ENCODE measurements around the gene SPIRE2. TPM values are rescaled to one million over a fixed set of nuclear protein-coding genes. Genes with fewer than 3 reads are reported as not detected.
"Not testable (repeated sequence)": the region's sequence is repeated elsewhere in the genome, so short reads cannot be mapped to it uniquely, and the experiment has no call there.

Gene SPIRE2
- total RNA-seq, 1 experiment from 2014 or later: 1.0 TPM

- H3K36me3 ChIP-seq (ENCODE audit: insufficient read depth, low read length); DNase-seq; H3K4me2 ChIP-seq (ENCODE audit: low read depth, low read length, poor library complexity, severe bottlenecking); H4K20me1 ChIP-seq (ENCODE audit: insufficient read depth, low read depth, low read length); H3K9me2 ChIP-seq (replicated peaks; ENCODE audit: insufficient read depth, low read length); H3K27ac ChIP-seq (ENCODE audit: low read length); H3K9ac ChIP-seq (ENCODE audit: low read length); H2AFZ ChIP-seq (ENCODE audit: low read length); H3K9me3 ChIP-seq (ENCODE audit: low read length); H3K4me3 ChIP-seq (ENCODE audit: low read length); H3K27me3 ChIP-seq (ENCODE audit: low read length): not testable (repeated sequence)
- H3K4me1 ChIP-seq (ENCODE audit: low read length): peaks cover 40% of the 10 kb centered on the region
- H3K79me2 ChIP-seq (ENCODE audit: low read length): peaks cover 21% of the 10 kb centered on the region
These were observed 9.3 kb upstream of the SPIRE2 start for GRCh38 chr16:89818851-89819403.

DNA sequence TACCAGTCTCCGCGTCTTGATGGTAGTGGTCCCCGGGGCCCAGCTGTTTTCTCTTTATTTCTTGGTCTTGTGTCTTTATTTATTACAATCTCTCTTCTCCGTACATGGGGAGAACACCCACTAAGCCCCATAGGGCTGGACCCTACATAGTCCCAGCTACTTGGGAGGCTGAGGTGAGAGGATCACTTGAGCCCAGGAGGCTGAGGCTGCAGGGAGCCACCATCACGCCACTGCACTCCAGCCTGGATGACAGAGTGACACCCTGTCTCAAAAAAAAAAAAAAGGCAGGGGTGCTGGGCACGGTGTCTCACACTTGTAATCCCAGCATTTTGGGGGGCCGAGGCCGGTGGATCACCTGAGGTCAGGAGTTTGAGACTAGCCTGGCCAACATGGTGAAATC is 8.8 kb upstream of the SPIRE2 start:
- H3K79me2 ChIP-seq (ENCODE audit: low read length): peaks cover 16% of the 10 kb centered on the region
- not testable (repeated sequence) for H3K36me3 ChIP-seq (ENCODE audit: insufficient read depth, low read length); DNase-seq; H3K4me3 ChIP-seq (ENCODE audit: low read length); H3K9me2 ChIP-seq (replicated peaks; ENCODE audit: insufficient read depth, low read length); H3K9ac ChIP-seq (ENCODE audit: low read length); H3K4me2 ChIP-seq (ENCODE audit: low read depth, low read length, poor library complexity, severe bottlenecking); H3K27me3 ChIP-seq (ENCODE audit: low read length); H2AFZ ChIP-seq (ENCODE audit: low read length); H3K9me3 ChIP-seq (ENCODE audit: low read length); H4K20me1 ChIP-seq (ENCODE audit: insufficient read depth, low read depth, low read length); H3K27ac ChIP-seq (ENCODE audit: low read length)
- peaks cover 35% of the 10 kb centered on the region for H3K4me1 ChIP-seq (ENCODE audit: low read length)

- Histone ChIP-seq H3K9me3 (ENCODE audit: low read length) (no peaks in the 10 kb centered on the region), H3K4me1 (ENCODE audit: low read length) (peaks cover 22% of the 10 kb centered on the region), H3K4me2 (ENCODE audit: low read depth, low read length, poor library complexity, severe bottlenecking) (no peak overlapping the region), H3K9me2 (replicated peaks; ENCODE audit: insufficient read depth, low read length) (no peaks in the 10 kb centered on the region), H4K20me1 (ENCODE audit: insufficient read depth, low read depth, low read length) (no peaks in the 10 kb centered on the region), H3K4me3 (ENCODE audit: low read length) (no peak overlapping the region), H3K36me3 (ENCODE audit: insufficient read depth, low read length) (no peaks in the 10 kb centered on the region), H2AFZ (ENCODE audit: low read length) (no peak overlapping the region), H3K27ac (ENCODE audit: low read length) (no peak overlapping the region), H3K27me3 (ENCODE audit: low read length) (no peaks in the 10 kb centered on the region), H3K9ac (ENCODE audit: low read length) (peak overlapping the region; percentile 15; the same call in 1 of the 2 replicates), H3K79me2 (ENCODE audit: low read length) (no peaks in the 10 kb centered on the region)
- DNase-seq: no peak
These were observed 6.7 kb upstream of the SPIRE2 start for GRCh38 chr16:89821438-89822187.

DNA sequence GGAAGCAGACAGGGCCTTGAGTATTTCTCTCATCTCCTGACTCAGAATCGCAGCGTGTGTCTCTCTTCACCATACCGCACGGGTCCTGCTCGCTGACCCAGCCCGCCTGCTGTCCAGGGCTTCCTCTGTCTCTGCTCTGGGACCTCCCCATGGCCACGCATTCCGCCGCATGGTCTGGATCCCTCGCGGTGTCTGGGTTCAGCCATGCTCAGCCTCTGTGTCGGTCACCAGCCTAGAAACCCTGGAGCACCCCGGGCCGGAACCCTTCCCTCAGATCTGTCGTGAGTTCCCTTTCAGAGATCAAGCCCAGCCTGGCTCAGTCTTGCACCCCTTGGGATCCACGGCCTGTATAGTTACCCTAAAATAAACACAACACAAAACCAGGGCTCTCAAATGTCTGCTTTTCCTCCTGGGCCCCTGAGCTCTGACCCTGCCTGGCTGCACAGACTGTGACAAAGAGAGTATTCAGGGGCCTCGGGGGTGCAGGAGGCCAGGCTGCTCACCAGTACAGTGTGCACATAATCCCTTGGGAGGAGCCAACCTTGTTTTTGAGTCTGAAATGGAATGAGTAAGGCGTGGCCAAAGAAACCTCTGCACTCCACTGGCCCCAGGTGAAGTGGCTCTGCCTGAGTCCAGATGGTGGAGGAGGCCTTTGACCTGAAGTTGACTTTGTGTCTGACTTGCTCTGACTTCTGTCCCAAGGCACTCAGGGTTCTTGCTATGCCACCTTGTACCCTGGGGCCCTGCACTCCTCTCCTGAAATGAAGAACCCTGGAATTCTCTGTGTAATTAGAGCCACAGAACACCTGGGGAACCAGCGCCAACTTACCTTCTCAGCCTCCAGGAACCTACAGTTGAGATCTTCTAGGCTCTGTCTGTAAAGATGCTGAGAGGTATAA is 5.8 kb upstream of the SPIRE2 start:
- no peaks in the 10 kb centered on the region for H3K9me3 ChIP-seq (ENCODE audit: low read length)
- no peak overlapping the region for H2AFZ ChIP-seq (ENCODE audit: low read length)
- no peaks in the 10 kb centered on the region for H3K79me2 ChIP-seq (ENCODE audit: low read length)
- no peak overlapping the region for H3K4me2 ChIP-seq (ENCODE audit: low read depth, low read length, poor library complexity, severe bottlenecking)
- H3K9ac ChIP-seq (ENCODE audit: low read length): peak overlapping the region; percentile 15; the same call in 1 of the 2 replicates
- no peak overlapping the region for H3K27ac ChIP-seq (ENCODE audit: low read length)
- H3K27me3 ChIP-seq (ENCODE audit: low read length): no peaks in the 10 kb centered on the region
- H4K20me1 ChIP-seq (ENCODE audit: insufficient read depth, low read depth, low read length): no peaks in the 10 kb centered on the region
- H3K4me3 ChIP-seq (ENCODE audit: low read length): no peak overlapping the region
- H3K9me2 ChIP-seq (replicated peaks; ENCODE audit: insufficient read depth, low read length): no peaks in the 10 kb centered on the region
- DNase-seq: peak; percentile 73
- H3K36me3 ChIP-seq (ENCODE audit: insufficient read depth, low read length): no peaks in the 10 kb centered on the region
- H3K4me1 ChIP-seq (ENCODE audit: low read length): peaks cover 20% of the 10 kb centered on the region

GRCh38 chr16:89823087-89823823 is 5.0 kb upstream of the SPIRE2 start:
- no peak for DNase-seq
- Histone ChIP-seq H3K9ac (ENCODE audit: low read length) (no peak overlapping the region), H3K27ac (ENCODE audit: low read length) (no peak overlapping the region), H3K79me2 (ENCODE audit: low read length) (no peaks in the 10 kb centered on the region), H3K27me3 (ENCODE audit: low read length) (no peaks in the 10 kb centered on the region), H3K36me3 (ENCODE audit: insufficient read depth, low read length) (no peaks in the 10 kb centered on the region), H2AFZ (ENCODE audit: low read length) (no peak overlapping the region), H4K20me1 (ENCODE audit: insufficient read depth, low read depth, low read length) (no peaks in the 10 kb centered on the region), H3K9me2 (replicated peaks; ENCODE audit: insufficient read depth, low read length) (no peaks in the 10 kb centered on the region), H3K4me2 (ENCODE audit: low read depth, low read length, poor library complexity, severe bottlenecking) (no peak overlapping the region), H3K4me3 (ENCODE audit: low read length) (no peak overlapping the region), H3K4me1 (ENCODE audit: low read length) (peaks cover 24% of the 10 kb centered on the region), H3K9me3 (ENCODE audit: low read length) (no peaks in the 10 kb centered on the region)

DNA sequence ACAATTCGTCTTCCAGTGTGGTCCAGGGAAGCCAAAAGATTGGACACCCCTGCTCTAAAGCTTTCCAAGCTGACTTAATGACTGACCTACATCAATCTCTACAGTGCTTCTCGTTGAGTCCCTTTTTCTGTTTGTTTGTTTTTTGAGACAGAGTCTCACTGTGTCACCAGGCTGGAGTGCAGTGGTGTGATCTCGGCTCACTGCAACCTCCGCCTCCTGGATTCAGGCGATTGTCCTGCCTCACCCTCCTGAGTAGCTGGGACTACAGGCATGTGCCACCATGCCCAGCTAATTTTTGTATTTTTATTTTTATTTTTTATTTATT is 4.5 kb upstream of the SPIRE2 start:
- H3K4me3 ChIP-seq (ENCODE audit: low read length); H3K9me3 ChIP-seq (ENCODE audit: low read length); H2AFZ ChIP-seq (ENCODE audit: low read length); H3K36me3 ChIP-seq (ENCODE audit: insufficient read depth, low read length); H4K20me1 ChIP-seq (ENCODE audit: insufficient read depth, low read depth, low read length); H3K79me2 ChIP-seq (ENCODE audit: low read length); DNase-seq; H3K9ac ChIP-seq (ENCODE audit: low read length); H3K4me2 ChIP-seq (ENCODE audit: low read depth, low read length, poor library complexity, severe bottlenecking); H3K27me3 ChIP-seq (ENCODE audit: low read length); H3K9me2 ChIP-seq (replicated peaks; ENCODE audit: insufficient read depth, low read length); H3K27ac ChIP-seq (ENCODE audit: low read length): not testable (repeated sequence)
- peaks cover 25% of the 10 kb centered on the region for H3K4me1 ChIP-seq (ENCODE audit: low read length)

- Histone ChIP-seq H3K9ac (ENCODE audit: low read length) (no peak overlapping the region), H3K9me2 (replicated peaks; ENCODE audit: insufficient read depth, low read length) (no peaks in the 10 kb centered on the region), H3K4me2 (ENCODE audit: low read depth, low read length, poor library complexity, severe bottlenecking) (no peak overlapping the region), H3K27ac (ENCODE audit: low read length) (no peak overlapping the region), H2AFZ (ENCODE audit: low read length) (no peak overlapping the region), H3K9me3 (ENCODE audit: low read length) (no peaks in the 10 kb centered on the region), H3K4me3 (ENCODE audit: low read length) (no peak overlapping the region), H3K79me2 (ENCODE audit: low read length) (no peaks in the 10 kb centered on the region), H3K4me1 (ENCODE audit: low read length) (peaks cover 29% of the 10 kb centered on the region), H3K27me3 (ENCODE audit: low read length) (no peaks in the 10 kb centered on the region), H3K36me3 (ENCODE audit: insufficient read depth, low read length) (no peaks in the 10 kb centered on the region), H4K20me1 (ENCODE audit: insufficient read depth, low read depth, low read length) (0 out of 2 replicates have a peak, but pooled peaks cover 9% of the 10 kb centered on the region)
- no peak for DNase-seq
These were observed 1.5 kb upstream of the SPIRE2 start for GRCh38 chr16:89826531-89827382.
